AG09309 (cell line): ENCODE measurements around the gene ZDHHC7.
A peak's percentile ranks its signal among the peaks of the same experiment; 100 is the strongest.

Source experiments
- DNase-seq: peaks from one replicate; pipeline ENCODE4 v3.0.0-alpha.2; 2010; ENCODE audit warnings: low read depth
- H3K4me3 ChIP-seq: 2 replicates; pipeline ENCODE4 v1.5.1; 2011; ENCODE audit warnings: mild to moderate bottlenecking, low read depth, low read length, moderate library complexity; ENCODE audit not compliant: control insufficient read depth
- TF ChIP-seq, protein P1 (sequence below): IDR thresholded peaks from 2 replicates; pipeline ENCODE4 v1.5.1; 2011; ENCODE audit warnings: mild to moderate bottlenecking, low read depth, low read length, inconsistent platforms; ENCODE audit not compliant: insufficient read depth, control insufficient read depth; ENCODE audit errors: missing control alignments

The ZDHHC7 gene

DNA sequence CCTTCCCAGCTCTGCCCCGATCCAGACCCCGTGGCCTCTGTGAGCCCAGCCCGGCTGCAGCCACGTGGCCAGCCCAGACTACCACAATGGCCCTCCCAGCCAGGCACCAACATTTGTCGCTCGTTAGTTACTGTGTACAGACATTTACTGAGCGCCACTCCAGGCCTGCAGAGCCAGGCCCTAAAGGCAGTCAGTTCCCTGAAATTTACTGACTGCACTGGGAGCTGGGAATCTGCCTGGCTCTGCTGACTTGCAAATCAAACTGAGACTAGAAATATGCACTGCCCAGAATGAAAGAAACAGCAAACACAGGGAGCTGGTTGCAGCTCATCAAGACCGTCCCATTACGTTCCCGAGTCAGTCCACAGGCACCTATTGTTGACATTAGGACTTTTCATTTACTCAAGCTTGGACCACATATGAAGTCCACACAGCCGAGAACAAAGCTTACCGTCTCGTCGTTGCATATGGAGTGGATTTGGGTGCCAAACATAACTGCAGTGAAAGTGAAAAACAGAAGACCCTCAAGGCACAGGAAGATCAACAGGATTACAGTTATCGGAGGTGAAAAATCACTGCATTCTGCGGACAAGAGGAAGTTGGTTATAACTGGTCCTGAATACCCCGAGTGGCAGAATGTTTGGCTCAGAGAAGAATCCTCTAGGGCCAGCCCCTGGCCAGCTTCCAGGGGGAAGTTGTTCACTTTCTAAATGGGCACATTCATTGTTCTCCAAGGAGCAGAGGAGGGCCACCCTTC is 34.5 kb downstream of the ZDHHC7 start:
- no peak overlapping the region for H3K4me3 ChIP-seq
- TF ChIP-seq, protein P1, sequence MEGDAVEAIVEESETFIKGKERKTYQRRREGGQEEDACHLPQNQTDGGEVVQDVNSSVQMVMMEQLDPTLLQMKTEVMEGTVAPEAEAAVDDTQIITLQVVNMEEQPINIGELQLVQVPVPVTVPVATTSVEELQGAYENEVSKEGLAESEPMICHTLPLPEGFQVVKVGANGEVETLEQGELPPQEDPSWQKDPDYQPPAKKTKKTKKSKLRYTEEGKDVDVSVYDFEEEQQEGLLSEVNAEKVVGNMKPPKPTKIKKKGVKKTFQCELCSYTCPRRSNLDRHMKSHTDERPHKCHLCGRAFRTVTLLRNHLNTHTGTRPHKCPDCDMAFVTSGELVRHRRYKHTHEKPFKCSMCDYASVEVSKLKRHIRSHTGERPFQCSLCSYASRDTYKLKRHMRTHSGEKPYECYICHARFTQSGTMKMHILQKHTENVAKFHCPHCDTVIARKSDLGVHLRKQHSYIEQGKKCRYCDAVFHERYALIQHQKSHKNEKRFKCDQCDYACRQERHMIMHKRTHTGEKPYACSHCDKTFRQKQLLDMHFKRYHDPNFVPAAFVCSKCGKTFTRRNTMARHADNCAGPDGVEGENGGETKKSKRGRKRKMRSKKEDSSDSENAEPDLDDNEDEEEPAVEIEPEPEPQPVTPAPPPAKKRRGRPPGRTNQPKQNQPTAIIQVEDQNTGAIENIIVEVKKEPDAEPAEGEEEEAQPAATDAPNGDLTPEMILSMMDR: no peak
- no peak for DNase-seq

DNA sequence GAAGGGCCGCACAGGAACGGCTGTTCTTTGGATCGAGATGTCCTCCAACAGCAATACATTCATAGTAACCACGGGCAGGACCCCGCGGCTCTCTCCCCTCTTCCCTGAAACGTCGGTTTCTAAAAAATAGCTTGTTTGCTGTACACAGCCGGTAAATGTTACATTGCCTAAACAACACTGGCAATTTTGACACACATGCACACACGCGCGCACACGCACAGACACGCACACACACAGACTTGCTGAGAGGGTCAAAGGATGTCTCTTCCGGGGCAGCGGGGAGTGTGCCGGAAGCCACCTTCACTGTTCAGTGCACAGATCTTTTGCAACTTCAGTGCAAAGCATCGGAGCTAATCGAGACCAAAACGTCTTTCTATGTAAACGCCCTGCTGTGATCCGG is 35.8 kb downstream of the ZDHHC7 start:
- DNase-seq: no peak
- TF ChIP-seq, protein P1: no peak

DNA sequence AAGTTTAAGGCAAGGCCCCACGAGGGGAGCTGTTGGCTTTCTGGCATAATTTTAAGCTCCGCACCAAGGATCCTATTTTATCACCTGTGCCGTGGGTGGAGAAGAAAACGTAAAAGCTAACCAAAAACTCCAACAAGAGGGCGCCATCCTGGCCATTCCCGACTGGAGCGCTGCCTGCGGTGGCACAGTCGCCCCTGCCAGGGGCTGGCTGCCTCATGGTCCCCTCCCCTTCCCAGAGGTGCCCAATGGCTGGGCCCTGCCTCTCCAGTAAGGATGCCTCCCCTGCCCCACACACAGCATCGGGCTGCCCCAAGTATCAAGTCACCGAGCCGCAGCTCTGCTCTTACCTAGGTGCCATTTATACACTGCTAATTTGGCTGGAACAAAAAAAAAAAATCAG is 36.3 kb downstream of the ZDHHC7 start:
- TF ChIP-seq, protein P1: no peak
- no peak for DNase-seq
- no peak overlapping the region for H3K4me3 ChIP-seq

More for the DNA sequence above, 35.8 kb downstream of the ZDHHC7 start:
- no peak overlapping the region for H3K4me3 ChIP-seq

DNA sequence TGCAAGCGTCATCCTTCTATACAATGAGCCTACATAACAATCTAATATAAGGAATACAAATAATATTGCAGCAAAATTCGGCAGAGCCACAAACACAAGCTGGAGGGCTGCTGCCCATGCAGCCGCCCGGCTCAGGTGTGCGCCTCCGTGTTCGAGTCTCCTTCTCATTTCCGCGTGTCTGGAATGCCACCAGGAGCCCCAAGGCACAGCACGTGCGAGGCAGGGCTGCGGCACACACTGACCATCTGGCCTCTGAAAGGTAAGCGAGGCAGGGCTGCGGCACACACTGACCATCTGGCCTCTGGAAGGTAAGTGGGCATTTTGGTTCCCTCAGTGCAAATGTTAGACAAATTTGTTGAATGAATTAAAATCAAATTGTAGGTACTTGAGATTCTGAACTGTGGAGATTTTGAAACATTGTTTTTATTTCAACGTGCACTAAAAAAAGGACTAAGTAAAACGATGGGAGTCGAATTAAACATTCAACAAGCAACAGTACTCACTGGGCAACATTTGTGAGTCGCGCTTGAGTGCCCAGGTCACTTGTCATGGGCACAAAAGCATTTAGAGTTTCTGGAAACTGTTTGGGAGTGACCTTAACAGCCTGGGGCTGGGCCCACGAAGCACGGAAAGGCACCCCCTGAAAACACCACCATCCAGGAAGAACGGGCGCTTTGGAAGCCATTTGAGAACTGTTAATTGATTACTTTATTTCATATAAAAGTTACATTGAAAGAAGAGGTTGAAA is 37.4 kb downstream of the ZDHHC7 start:
- no peak overlapping the region for H3K4me3 ChIP-seq
- TF ChIP-seq, protein P1: no peak
- DNase-seq: no peak

DNA sequence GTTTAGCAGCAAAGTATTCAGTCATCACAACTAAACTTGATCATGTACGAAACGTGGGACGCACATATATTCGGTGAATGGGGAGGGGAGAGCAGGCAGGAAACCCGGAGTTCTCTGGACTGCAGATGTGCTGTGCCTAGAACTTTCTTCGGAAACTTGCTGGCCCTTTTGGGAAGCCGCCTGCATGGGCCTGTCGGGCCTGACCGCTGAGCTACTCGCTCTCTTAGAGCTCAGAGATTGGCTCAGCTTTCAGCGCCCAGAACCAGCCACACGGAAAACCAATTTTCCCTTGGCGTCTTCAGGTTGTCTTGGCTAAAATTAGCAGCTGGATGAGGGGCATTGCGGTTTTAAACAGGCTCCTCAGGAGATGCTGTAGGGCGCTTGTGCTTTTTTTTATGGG is 38.1 kb downstream of the ZDHHC7 start:
- no peak overlapping the region for H3K4me3 ChIP-seq
- TF ChIP-seq, protein P1: no peak
- no peak for DNase-seq

DNA sequence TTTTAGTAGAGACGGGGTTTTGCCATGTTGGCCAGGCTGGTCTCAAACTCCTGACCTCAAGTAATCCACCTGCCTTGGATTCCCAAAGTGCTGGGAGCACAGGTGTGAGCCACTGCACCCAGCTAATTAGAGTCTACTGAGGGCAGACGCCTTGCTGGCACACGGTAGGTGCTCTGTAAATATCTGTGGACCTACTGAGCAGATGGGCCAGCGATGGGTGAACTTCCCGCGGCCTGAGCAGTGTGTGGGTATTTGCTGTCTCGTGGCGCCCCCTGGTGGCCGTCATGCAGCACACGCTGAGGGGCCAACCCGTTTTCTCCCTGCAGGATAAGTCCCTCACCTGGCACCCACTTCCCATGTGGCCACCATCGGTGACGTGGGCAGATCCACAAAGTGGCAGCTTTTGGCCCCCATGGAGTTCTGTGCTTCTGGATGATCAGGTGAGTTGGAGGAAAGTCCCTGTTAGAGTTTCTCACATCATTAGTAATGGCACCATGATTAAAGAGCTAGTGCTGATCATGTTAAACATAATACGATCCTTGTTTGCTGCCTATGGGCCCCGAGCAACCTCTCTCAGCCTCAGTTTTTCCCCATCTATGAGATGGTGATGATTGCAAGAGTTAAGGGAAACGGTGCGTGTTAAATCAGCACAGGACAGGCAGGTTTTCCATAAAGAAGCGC is 40.7 kb downstream of the ZDHHC7 start:
- H3K4me3 ChIP-seq: no peak overlapping the region
- TF ChIP-seq, protein P1: peak; percentile 90
- DNase-seq: no peak
